Measurements from ENCODE around the gene ENPP3. TPM values are rescaled to one million over a fixed set of nuclear protein-coding genes. Genes with fewer than 3 reads are reported as not detected.
A peak's percentile ranks its signal among the peaks of the same experiment; 100 is the strongest.

The ENPP3 gene
- polyA plus RNA-seq, 1 experiment = not detected

DNA sequence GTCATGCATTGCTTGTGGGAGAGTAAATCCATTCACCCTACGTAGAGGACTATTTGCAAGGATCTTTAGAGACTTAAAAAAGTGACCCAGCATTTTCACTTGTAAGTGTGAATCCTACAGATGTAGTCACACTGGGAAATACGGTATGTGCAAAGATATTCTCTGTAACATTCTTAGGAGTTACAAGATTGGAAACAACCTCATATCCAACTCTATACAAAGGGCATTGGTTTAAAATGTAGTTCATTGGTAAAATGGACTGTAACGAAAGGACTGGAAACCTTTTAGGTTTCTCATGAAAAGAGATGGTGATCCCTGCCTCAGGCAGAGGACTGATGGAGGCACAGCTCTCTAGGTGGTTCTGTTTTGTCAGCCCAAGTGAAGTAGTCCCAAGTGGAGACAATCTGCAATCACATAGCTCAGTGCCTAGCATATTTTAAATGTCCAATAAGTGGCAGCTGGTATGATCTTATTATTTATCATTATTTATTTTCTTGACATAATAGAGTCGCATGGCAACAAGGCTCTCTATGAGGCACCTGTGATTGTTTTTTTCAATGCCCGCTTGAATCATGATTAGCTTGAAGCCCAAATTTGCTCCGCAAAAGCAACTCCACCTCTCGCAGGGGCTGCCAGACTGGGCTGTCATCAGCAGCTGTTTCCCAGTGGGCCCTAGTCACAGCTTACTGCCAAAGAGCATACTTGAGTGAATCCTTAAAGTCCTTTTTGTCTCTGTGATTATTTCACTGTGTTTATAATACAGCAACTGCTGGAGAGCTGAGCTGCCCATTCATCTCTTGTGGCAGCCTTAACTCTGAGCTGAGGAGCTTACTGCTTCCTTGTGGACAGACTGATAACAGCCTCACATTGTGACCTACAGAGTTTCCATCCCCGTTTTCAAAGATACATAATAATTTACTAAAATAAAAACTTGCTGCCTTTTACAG is 150.9 kb downstream of the ENPP3 start:
- ChIA-PET CTCF (interaction anchor here (0.7 to 1.4 kb wide), 6 partner anchors 9 to 122 kb away, joined by 3 to 22 read pairs (median 3); no protein-coding TSS in a partner anchor), POLR2A (interaction anchor here (0.5 kb wide), 1 partner anchor 23 kb away, joined by 3 read pairs; no protein-coding TSS in a partner anchor)
- Histone ChIP-seq H3K27me3 (ENCODE audit: control insufficient read depth, insufficient read depth, low read length) (no peaks in the 10 kb centered on the region), H3K4me3 (ENCODE audit: low read depth, low read length) (no peak overlapping the region), H3K36me3 (ENCODE audit: control insufficient read depth, insufficient read depth, low read length) (no peaks in the 10 kb centered on the region)
- TF ChIP-seq, protein P1, sequence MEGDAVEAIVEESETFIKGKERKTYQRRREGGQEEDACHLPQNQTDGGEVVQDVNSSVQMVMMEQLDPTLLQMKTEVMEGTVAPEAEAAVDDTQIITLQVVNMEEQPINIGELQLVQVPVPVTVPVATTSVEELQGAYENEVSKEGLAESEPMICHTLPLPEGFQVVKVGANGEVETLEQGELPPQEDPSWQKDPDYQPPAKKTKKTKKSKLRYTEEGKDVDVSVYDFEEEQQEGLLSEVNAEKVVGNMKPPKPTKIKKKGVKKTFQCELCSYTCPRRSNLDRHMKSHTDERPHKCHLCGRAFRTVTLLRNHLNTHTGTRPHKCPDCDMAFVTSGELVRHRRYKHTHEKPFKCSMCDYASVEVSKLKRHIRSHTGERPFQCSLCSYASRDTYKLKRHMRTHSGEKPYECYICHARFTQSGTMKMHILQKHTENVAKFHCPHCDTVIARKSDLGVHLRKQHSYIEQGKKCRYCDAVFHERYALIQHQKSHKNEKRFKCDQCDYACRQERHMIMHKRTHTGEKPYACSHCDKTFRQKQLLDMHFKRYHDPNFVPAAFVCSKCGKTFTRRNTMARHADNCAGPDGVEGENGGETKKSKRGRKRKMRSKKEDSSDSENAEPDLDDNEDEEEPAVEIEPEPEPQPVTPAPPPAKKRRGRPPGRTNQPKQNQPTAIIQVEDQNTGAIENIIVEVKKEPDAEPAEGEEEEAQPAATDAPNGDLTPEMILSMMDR (IDR thresholded peaks at IDR 0.05; ENCODE audit: insufficient read depth, low read depth, low read length) = peak; percentile 44
- no peak for DNase-seq (ENCODE audit: low read depth)

DNA sequence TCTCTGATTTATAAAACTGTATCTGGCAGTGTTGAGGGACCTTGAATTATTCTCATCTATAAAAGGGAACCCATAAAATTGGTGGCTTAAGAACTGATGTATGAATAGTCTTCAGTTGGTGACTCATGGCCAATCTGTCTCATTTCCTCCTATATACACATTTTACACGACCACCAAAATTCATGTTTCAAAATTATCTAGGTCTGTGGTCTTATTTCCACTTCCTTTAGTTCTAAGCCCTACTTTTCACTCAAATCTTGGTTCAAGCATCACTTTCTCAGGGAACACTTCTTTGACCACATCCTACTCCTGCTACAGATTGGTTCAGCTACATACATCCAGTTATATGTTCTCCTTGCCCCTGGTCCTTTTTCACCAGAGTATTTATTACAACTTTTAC is 152.1 kb downstream of the ENPP3 start:
- POLR2A ChIA-PET = no interaction called here
- CTCF ChIA-PET = interaction anchor here (1.0 kb wide), 1 partner anchor 9 kb away, joined by 4 read pairs; no protein-coding TSS in a partner anchor
- Histone ChIP-seq H3K36me3 (ENCODE audit: control insufficient read depth, insufficient read depth, low read length) (no peaks in the 10 kb centered on the region), H3K4me3 (ENCODE audit: low read depth, low read length) (no peak overlapping the region), H3K27me3 (ENCODE audit: control insufficient read depth, insufficient read depth, low read length) (no peaks in the 10 kb centered on the region)
- DNase-seq (ENCODE audit: low read depth) = no peak
- TF ChIP-seq, protein P1 (IDR thresholded peaks at IDR 0.05; ENCODE audit: insufficient read depth, low read depth, low read length) = no peak

DNA sequence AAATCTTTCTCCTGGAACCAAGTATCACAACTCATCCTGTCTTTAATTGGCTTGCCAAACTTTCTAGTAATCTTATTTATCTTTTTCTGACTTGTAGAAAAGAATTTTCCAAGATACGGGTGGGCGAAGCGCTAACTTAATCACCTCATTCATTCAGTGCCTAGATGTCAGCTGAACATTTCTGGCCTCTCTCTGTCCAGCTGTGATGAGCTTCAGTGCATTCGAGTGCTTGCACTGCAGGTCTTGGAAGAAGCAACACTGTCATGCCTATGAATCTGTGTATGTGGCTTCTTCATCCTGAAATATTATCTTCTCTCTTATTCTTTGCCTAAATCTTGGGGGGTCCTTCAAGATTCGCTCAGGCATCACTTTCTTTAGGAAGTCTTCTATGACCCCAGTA is 154.4 kb downstream of the ENPP3 start:
- Histone ChIP-seq H3K4me3 (ENCODE audit: low read depth, low read length) (no peak overlapping the region), H3K36me3 (ENCODE audit: control insufficient read depth, insufficient read depth, low read length) (no peaks in the 10 kb centered on the region), H3K27me3 (ENCODE audit: control insufficient read depth, insufficient read depth, low read length) (no peaks in the 10 kb centered on the region)
- no peak for DNase-seq (ENCODE audit: low read depth)
- CTCF ChIA-PET = no interaction called here
- TF ChIP-seq, protein P1 (IDR thresholded peaks at IDR 0.05; ENCODE audit: insufficient read depth, low read depth, low read length) = no peak
- POLR2A ChIA-PET = no interaction called here

DNA sequence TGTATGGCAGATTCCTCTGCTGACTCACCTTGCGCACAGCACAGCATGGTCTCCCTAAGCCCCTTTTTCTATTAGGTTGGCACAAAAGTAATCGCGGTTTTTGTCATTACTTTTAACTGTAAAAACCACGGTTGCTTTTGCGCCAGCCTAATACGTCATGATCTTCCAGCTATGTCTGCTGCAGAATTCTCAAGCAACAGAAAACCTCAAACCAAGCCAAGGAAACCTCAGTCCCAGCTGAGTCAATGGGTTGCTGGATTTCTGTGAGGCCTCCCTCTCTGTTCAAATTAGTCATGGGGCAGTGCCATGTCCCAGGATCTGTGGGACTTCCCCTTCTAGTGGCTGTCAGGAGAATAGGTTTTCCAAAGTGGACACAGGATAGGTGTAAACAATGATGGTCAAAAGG is 155.0 kb downstream of the ENPP3 start:
- ChIA-PET POLR2A (no interaction called here), CTCF (no interaction called here)
- TF ChIP-seq, protein P1 (IDR thresholded peaks at IDR 0.05; ENCODE audit: insufficient read depth, low read depth, low read length) = no peak
- DNase-seq (ENCODE audit: low read depth) = no peak
- no peak overlapping the region for H3K4me3 ChIP-seq (ENCODE audit: low read depth, low read length)
- H3K36me3 ChIP-seq (ENCODE audit: control insufficient read depth, insufficient read depth, low read length) = no peaks in the 10 kb centered on the region
- H3K27me3 ChIP-seq (ENCODE audit: control insufficient read depth, insufficient read depth, low read length) = no peaks in the 10 kb centered on the region

DNA sequence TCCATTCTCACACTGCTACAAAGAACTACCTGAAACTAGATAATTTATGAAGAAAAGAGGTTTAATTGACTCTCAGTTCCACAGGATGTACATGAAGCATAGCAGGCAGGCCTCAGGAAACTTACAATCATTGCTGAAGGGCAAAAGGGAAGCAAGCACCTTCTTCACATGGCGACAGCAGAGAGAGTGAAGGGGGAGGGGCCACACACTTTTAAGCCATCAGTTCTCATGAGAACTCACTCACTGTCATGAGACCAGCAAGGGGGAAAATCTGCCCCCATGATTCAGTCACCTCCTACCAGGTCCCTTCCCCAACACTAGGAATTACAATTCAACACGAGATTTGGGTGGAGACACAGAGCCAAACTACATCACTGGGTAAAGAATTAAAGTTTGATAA is 158.3 kb downstream of the ENPP3 start:
- DNase-seq (ENCODE audit: low read depth) = no peak
- no peaks in the 10 kb centered on the region for H3K36me3 ChIP-seq (ENCODE audit: control insufficient read depth, insufficient read depth, low read length)
- H3K4me3 ChIP-seq (ENCODE audit: low read depth, low read length) = no peak overlapping the region
- ChIA-PET POLR2A (no interaction called here), CTCF (no interaction called here)
- TF ChIP-seq, protein P1 (IDR thresholded peaks at IDR 0.05; ENCODE audit: insufficient read depth, low read depth, low read length) = no peak
- no peaks in the 10 kb centered on the region for H3K27me3 ChIP-seq (ENCODE audit: control insufficient read depth, insufficient read depth, low read length)

Small RNA genes lying within 50 kb of the gene (small RNA-seq; reads per million reads assigned to genes)
- gene MIR548H5 (ENCODE audit: insufficient read length, low read depth, low replicate concordance) (not detected), gene RNU4-18P (ENCODE audit: insufficient read length, low read depth, low replicate concordance) (not detected)

Other genes starting within 250 kb of the ENPP3 start
- gene ARG1, start 64.1 kb upstream of the ENPP3 start, polyA plus RNA-seq (2011; rRNA removed) = not detected in 2 replicates
- gene MED23, start 9.1 kb upstream of the ENPP3 start, polyA plus RNA-seq (2011; rRNA removed) = 16.5 and 28.5 TPM in 2 replicates
- gene OR2A4, start 64.1 kb downstream of the ENPP3 start, polyA plus RNA-seq (2011; rRNA removed) = not detected in 2 replicates
- gene CTAGE9, start 73.7 kb downstream of the ENPP3 start, polyA plus RNA-seq (2011; rRNA removed) = not detected in 2 replicates
- gene ENPP1, start 170.7 kb downstream of the ENPP3 start, polyA plus RNA-seq (2011; rRNA removed) = 8.0 and 15.8 TPM in 2 replicates